Stimulated activated CD8-positive, alpha-beta memory T cell treated with anti-CD3 and anti-CD28 coated beads, Interleukin-15, amount 100 ng/mL, for 48 hours (primary cell): ENCODE measurements around the gene TSSK2.

ENCODE experiments used
- DNase-seq, 2 donors: peaks; one replicate each; pipeline ENCODE4 v3.0.0-alpha.2; 2020; ENCODE audit warnings: low read depth in 2 of 2

TSSK2 gene

DNA sequence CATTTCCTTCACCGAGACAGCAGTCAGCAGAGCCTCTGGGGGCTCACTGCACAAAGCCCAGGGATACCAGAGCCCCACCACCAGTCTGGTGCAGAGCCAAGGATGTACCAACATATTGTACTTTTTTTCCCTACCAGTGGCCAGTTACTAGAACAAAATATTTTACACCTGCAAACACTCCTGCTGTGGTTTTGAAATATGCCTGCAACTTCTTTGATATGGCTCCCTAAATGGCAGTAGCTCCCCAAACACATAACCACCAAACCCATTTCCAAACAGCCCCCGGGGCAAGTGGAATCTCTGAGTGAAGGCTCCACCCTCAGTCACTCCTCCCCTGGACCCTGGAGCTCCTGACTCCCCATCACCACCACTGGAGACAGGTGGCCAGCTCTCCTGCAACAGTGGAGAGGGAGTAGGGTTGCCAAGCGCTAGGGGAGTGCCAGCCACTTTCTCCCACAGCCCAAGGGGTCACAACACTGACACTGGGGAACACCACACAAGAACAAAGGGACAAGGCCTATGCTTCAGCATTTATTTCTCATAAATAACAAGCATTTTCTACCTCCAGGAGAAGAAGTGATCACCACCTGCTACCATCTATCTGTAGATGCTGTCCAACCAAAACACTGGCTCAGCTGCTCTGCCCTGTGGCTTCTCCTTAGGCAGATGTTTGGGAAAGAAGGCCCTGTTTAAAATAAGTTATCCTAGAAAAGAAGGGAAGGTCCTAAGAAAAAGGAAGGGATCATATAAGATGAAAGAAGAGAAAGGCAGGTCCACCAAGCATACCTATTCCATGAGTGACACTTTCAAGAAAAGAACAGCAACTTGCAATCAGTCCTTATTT is 24.0 kb upstream of the TSSK2 start:
- no peak for DNase-seq

DNA sequence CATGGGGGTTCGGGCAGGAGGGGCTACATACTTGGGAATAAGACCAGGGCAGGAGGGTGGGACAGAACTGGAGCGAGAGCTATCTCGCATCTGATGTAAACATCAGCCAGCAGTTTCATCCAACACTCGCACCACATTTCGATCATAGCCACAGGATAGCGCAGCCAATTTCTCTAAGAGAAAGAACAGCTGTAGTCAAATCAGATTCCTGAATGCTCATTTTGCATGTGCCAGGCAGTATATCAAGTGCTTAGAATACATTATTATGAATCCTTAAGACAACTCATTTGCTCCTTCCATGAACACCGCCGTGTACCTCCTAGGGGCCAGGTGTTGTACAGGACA is 23.4 kb upstream of the TSSK2 start:
- DNase-seq = no peak

DNA sequence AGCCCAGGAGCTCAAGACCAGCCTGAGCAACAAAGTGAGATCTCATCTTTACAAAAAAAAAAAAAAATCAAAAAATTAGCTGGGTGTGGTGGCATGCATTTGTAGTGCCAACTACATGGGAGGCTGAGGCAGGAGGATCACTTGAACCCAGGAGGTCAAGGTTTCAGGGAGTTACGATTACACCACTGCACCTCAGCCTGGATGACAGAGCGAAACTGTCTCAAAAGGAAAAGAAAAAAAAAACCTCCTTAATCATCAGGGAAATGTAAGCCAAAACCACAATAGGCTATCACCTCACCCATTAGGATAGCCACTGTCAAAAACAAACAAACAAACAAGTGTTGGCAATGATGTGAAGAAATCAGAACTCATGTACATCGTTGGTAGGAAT is 22.3 kb upstream of the TSSK2 start:
- DNase-seq = no peak

DNA sequence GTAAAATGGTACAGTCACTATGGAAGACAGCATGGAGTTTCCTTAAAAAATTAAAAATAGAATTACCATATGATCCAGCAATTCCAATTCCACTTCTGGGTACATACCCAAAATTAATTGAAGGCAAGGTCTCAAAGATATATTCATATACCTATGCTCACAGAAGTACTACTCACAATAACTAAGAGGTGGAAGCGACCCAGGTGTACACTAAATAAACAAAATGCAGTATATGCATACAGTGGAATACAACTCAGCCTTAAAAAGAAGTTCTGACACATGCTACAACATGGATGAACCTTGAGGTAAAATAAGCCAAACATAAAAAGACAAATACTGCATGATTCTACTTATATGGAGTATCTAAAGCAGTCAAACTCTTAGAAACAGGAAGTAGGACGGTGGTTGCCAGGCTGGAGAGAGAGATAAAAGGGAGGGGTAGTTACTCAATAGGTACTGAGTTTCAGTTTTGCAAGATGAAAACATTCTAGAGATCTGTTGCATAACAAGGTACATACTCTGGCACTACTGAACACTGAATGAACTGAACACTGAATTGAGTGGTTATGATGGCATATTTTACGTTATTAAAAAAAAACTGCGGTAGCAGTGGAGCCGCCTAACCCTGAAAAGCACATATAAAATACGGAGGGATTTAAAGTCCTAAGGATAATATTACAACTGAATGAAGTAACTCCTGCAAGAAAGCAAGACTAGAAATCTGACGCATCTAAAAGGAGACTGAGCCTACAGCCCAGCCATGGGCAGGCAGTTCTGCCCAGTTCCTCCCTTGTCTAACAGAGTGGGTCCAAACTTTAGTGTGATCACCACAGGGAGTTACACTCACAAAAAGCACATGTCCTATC is 21.7 kb upstream of the TSSK2 start:
- DNase-seq = peak in 1 of 2 donors; percentile 19

DNA sequence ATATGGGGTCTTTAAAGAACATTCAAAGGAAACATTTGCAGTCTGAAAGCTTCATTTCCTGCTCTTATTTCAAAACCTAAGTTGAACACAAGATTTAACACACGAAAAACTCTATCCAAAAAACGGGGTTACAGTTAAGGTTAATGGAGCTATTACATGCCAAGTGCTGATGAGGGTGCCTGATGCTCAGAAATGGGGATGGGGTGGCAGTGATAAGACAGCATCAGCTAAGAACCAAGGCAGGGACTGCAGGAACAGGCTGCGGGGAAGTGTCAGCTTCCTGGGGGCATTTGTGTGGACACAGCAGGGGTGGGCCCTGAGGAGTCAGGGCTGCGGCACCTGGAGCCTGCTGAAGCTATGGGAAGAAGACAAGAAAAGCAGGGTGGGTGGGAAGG is 21.0 kb upstream of the TSSK2 start:
- DNase-seq = no peak

DNA sequence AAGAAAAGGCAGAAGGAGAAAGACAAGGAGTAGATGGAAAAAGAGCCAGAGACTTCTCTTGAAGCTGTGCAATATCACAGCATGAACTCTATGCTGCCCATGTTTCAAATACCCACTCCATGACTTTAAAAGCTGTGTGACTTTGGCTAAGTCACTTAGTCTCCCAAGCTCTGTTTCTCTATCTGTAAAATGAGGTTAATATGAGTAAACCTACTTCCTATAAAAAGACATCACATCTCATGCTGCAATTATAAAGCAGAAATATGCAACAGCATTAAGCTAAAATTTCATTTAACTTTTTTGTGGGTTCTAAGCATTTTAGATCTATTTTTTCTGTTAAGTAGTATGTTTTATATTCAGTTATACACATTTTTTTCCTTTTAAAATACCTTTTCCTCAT is 20.5 kb upstream of the TSSK2 start:
- DNase-seq = no peak

DNA sequence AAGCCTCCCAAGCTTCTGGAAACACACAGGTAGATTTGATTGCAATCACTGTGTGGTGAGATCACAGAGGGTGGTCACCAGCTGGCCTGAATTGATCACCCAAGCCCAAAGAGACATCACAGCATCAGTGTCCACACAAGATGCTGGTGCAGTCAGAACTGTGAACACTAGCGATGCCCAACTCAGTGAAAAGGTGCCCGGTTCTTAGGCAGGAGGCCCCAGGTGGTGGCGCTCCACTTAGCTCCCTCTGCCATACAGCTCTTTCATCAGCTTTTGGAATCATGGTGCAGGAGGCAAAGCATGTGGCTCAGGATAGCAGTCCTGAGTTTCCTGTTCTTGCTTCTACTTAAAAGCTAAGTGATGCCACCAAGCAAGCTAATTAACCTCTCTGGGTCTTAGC is 20.0 kb upstream of the TSSK2 start:
- DNase-seq = no peak

DNA sequence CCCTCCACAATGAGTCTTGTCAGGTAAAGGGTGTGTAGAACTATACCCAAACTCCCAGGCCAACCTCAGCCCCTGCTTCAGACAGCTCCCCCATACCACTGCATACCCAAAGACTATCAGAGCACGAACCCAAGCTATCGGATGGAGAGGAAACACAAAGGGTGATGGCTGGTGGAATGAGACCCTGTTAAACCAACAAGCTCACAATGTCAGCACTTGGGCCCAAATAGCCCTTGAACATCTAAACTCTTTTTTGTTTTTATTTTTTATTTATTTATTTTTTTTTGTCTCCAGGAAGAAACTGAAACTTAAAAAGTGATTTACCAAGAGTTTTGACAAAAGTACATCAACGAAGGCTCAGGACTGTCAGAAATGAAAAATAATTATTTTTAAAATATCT is 19.5 kb upstream of the TSSK2 start:
- no peak for DNase-seq

DNA sequence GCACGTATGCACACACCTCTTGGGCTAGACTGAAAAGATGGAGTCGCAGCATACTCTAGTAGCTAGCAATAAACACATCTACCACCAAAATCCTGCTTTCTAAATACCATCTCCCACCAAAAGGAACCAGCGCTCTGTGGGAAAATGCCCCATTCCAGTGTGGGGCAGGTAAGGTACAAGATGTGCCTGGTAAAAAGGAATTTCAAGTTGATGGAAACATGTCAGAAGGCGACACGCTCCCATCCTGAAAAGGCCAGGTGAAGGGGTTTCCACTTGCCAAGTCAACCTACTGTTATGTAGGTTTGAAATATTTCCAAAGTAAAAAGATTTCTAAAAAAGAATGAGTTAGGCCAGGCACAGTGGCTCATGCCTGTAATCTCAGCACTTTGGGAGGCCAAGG is 17.7 kb upstream of the TSSK2 start:
- no peak for DNase-seq

DNA sequence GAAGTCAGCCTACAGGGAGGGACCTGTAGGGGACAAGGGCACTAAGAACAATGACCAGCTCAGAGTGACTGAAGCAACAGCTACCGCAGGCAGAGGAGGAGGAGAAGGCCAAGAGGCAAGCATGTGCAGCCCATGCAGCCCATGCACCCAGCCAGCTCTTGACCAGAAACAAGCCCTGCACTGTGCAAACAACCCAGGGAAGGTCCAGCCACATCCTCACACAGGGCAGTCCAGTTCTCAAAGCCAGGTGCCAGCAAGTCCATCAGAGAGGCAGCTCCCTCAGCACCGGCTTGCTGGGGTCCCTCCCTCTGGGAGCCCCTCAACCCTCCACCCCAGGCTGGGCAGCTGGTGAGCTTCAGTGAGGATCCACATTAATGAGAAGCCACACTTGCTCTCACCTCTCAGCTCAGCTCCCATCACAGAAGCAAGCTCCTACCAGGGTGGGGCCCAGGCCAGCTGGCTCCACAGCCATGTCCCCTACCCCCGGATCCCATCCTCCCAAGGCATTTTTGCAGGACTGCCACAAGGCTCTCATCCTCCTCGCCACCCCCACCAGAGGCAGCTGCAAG is 16.0 kb upstream of the TSSK2 start:
- DNase-seq = no peak

DNA sequence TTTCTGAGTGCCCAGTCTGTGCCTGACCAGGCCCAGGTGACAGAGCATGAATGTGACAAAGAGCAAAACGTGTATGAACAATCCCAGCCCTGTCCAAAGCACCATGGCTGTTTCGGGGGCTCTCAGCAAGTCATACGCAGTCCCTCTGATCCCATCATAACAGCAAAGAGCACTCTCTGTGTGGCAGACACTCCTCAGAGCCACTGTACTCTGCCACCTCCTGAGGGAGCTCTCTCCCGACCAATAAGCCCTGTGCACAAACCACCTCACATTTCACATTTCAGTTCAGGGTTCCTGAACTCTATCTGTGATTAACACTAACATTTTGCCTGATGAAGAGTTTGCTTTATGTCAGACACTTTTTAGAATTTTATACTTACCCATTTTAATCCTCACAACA is 15.5 kb upstream of the TSSK2 start:
- no peak for DNase-seq

DNA sequence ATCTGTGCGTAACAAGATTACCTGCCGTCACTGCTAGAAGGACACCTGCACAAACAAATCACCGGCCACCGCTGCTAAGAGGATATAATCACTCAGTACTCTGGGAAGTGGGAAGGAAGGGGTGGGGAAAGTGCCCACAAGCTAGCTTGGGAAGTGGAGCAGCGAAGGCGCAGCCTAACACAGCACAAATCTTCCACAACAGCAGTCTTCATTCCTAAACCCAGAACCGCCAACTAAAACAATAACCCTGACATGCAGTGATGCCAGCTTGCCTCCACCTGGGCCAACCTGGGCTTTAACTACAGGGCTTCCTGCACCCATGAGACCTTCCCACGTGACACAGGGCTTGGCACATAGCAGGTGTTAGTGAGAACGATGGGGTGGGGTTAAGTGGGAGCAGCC is 14.0 kb upstream of the TSSK2 start:
- DNase-seq = no peak

DNA sequence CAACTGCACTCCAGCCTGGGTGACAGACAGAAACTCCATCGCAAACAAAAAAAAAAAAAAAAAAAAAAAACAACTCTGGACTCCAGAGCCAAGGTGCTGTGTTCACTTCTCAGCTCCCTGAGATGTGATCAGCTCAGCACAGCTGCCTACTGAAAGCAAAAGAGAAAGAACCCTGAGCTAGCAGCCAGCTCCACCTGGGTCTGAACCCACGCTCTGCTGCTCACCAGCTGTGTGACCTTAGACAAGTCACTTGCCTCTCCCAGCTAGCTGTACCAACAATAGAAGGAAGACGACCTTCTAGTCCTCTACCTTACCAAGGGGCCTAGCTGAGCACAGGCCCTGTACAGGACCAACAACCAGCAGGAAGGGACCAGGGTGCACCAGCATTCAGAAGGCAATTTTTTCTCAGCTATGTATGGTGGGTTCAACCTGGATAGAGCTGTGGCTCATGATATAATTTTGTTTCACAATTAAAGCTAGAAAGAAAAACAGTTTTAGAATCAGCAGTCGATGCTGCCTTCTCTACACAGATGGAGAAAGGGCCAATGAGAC is 12.7 kb upstream of the TSSK2 start:
- no peak for DNase-seq

DNA sequence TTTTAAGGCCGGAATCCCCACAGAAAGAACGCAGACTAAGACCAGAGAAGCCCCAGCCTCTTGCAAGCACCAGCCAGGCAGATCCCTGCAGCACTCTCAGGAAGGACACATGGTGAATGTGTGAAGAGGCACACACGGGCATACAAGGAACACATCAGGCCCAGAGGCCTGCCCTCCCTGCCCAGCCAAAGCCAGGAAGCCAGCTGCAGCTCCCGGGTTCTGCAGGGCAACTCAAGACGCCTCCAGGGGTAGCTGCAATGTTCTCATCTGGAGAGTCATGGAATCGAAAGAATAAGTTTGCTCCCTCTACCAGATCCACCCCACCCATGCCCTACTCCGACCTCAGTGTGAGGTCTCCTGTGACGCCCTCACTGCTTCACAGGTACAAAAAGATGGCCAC is 11.2 kb upstream of the TSSK2 start:
- no peak for DNase-seq

DNA sequence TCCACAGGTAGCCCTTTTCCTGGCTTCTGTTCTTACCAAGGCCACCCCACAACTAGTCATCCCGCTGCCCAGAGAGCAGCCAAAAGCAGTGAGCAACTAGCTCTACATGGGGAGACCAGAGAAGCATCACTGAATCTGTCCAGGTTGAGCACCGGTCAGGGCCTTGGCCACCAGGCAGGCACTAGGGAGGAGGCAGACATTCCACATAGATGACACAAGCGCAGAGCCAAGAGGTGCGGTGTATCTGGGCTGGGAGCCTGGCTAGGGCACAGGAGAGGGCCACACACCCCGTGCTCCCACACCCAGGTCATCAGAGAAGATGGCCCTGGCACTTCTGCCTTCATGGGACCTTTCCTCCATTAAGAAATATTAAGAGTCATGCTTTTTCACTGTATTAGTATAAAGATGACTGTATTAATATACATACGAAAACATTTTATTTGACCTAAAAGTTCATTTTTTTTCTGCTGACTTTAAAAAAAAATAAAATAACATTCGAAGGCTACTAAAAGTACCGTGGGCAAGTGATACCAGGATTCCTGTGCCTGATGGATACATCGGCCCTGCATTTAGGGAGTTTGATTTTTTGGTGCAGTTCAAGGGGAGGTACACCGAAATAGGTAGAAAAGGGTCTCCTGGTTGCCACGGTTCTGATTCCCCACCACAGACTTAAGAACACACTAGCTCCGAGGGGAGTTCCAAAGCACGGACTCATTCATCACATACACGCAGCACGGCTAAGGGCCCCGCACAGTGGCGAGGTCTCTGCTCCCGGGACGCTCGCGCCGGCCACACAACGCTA is 10.1 kb upstream of the TSSK2 start:
- no peak for DNase-seq

DNA sequence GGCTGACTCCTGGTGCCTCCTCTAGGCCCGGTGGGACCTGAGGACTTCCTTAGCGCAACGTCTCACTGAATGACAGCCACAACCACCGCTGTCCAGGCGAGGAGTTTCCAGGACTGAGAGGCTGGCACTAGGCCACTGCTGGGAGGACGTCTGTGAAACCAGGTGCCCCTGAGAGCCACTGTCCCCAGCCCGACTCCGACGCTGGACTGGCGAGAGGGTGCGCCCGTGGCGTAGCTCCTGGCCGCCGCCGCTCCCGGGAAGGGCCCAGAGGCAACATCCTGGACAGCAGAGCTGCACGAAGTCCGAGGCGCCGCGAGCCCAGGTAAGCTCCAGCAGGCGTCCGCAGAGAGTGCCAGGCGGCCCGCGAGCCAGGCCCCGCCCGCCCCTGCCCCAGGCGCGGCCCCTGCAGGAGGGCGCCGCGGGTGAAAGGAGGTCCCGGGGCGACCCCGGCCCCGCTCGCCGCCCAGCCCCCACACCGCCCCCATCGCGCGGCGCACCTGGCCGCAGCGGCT is 9.4 kb upstream of the TSSK2 start:
- DNase-seq = peak in 1 of 2 donors; percentile 14

DNA sequence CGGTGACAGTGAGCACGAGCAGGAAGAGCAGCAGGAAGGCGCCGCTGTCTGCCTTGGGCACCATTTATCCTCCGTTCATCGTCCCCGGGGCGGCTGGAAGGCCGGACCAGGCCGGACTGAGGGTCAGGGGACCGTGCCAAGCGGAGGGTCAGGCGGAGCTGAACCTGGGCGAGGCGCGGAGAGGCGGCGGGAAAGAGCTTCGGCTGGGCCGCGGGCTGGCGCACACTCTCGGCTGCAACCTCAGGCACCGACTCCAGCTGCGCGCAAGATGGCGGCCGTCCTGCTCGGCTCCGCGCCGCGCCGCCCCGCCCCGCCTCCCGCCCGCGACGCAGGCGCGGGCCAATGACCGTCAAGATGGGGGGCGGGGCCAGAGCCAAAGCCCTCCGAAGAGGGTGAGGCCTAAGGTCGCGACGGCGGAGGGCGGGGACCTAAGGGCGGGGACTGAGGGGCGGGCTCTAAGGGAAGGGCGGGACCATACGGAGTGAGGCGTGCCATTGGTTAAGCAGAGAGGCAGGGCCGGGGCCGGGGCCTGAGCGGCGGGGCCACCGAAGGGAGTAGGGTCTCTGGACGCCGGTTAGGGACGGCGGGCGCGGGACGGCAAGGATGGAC is 8.9 kb upstream of the TSSK2 start, which contains the start of gene DGCR2:
DGCR2 (minus strand) TSS at position 270 of the 609 bp plus-strand sequence; CDS start at position 64, 206 bp downstream.
- DNase-seq = peak; percentile 90 to 92

DNA sequence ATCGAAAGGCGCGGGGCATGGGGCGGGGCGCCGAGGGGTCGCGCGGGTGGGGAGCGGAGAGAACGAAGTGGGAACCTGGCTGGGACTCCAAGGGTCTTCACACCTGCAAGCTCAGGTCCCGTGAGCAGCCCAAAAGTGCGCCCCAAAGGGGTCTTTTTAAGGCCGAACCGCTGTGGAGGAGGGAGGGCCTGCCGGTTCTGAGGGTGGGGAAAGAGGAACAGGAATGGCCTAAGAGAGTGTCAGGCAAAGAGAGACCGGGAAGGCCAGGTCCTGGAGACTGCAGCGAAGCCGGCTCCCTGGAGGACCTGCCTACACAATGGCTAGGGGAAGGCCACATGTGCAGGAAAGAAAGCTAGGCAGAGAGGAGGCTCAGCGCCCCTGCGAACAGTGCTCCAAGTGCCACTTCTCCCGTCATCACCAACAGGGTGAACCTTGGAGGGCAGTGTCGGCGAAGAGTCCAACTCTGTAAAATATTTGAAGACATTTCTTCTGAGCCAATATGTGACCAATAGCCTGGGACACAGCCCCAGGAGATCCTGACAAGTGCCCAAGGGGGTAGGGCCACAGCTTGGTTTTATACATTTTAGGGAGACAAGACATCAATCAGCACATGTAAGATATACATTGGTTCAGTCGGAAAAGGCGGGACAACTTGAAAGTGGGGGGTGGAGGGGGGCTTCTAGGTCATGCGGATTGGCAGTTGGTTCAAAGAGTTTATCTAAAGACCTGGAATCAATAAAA is 8.2 kb upstream of the TSSK2 start:
- no peak for DNase-seq

DNA sequence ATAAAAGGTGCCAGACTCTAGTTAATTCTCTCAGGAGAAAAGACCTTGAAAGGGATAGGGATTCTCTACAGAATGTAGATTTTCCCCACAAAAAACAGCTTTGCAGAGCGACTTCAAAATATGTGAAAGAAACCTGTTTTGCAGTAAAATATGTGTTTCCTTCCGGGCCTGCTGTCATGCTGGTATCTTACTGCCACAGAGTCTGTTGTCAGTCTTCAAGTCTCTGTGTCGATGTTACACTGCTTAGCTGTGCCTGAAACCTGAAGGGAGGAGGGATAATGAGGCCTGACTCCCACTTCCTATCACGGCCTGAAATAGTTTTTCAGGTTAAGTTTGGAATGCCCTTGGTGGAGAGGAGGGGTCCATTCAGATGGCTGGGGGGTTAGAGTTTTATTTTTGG is 7.2 kb upstream of the TSSK2 start:
- DNase-seq = no peak

DNA sequence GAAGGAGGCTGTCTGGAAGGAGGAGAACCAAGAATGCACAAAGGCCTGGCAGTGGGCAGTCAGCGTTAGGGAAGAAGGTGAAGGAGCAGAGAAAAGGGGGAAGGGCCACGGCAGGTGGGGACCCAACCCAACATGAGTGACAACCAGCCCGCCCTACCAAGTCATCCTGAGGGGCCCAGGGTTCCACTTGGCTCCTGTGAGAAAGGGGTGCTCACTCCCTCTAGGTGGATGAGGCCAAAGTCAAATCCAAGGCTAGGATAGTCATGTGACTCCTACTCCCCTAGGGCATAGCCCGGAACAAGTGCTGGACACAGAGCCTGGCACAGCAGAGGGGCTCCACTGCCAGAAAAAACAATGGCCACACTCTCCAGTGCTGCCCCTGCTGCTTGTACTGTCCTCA is 6.7 kb upstream of the TSSK2 start:
- no peak for DNase-seq
